HK-2 (cell line): Measurements from ENCODE around the gene NIPA2.

Experiments
- DNase-seq: peaks from one replicate; pipeline ENCODE4 v3.0.0-alpha.2; 2018; ENCODE audit not compliant: unreplicated experiment

The NIPA2 gene

DNA sequence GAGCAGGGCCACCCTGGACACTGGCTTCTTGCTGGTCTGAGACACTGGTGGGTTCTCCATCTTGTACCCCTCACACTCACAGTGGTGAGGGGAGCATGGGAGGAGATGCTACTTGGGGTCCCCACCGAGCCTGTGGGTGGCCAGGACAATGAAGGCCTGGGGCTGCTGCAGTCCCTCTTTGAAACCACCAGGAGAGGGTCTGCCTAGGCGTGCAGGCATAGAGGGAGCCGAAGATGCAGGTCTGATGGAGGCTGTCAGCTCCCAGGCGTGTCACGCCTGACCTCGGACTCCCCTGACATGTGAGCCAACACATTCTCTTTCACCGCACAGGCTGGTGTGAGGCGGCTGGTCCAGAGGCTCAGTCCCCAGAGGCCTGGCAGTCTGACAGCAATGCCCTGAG, 39.1 kb downstream of the NIPA2 start:
- DNase-seq, result no peak

DNA sequence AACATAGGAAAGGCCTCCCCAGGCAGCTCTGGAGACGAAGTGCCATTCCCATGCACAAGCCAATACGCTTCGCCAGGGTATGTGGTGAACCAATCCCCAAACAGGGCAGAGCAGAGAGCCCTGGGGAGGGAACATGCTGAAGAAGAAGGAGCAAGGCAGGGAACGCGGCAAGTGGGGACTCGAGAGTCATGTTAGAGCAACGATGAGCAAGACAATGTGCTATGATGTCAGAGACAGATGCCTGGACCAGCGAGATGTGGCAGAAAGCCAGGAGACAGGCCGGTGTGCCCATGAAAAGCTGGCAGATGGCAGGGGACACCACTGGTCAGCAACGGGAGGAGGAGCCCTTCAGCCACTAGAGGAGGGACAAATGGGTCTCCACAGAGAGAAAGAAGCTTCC, 39.6 kb downstream of the NIPA2 start:
- DNase-seq, result no peak

- DNase-seq, result no peak
Measured at GRCh38 chr15:22880068-22880980, 41.9 kb downstream of the NIPA2 start.

- DNase-seq, result no peak
Measured at GRCh38 chr15:22880981-22881738, 42.7 kb downstream of the NIPA2 start.

- no peak for DNase-seq
Measured at GRCh38 chr15:22881739-22882440, 43.4 kb downstream of the NIPA2 start.

DNA sequence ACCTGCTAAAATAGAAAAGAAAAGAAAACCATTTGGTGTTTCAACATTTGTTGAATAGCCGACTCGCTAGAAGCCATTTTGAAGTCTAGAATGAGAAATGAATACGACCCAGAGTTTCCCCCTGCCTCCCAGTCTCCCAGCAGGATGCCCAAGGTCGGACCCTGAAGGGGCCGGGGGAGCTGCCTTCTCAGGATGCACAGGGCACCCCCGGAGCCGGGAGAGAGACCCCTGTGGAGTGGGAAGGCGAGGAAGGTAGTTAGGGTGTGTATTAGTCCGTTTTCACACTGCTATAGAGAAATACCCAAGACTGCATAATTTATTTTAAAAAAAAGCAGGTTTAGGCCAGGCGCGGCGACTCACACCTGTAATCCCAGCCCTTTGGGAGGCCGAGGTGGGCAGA, 44.7 kb downstream of the NIPA2 start:
- DNase-seq, result no peak

DNA sequence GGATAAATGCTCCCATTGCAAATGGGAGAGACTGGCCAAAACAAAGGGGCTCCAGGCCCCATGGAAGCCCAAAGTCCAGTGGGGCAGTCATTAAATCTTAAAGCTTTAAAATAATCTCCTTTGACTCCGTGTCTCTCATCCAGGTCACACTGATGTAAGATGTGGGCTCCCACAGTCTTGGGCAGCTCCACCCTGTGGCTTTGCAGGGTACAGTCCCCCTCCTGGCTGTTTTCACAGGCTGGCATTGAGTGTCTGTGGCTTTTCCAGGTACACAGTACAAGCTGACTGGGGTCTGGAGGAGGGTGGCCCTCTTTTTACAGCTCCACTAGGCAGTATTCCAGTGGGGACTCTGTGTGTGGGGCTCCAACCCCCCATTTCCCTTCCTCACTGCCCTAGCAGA, 45.9 kb downstream of the NIPA2 start:
- DNase-seq, result no peak

DNA sequence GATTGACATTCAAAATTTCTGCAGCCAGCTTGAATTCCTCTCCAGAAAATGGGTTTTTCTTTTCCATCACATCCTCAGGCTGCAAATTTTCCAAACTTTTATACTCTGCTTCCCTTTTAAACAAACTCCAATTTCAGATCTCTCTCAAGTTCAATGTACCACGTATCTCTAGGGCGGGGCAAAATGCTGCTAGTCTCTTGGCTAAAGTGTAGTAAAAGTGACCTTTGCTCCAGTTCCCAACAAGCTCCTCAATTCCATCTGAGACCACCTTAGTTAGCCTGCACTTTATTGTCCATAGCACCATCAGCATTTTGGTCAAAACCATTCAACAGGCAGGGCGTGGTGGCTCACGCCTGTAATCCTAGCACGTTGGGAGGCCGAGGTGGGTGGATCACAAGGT, 46.7 kb downstream of the NIPA2 start:
- DNase-seq, result no peak

- DNase-seq, result no peak
Measured at GRCh38 chr15:22887157-22887951, 48.9 kb downstream of the NIPA2 start.

DNA sequence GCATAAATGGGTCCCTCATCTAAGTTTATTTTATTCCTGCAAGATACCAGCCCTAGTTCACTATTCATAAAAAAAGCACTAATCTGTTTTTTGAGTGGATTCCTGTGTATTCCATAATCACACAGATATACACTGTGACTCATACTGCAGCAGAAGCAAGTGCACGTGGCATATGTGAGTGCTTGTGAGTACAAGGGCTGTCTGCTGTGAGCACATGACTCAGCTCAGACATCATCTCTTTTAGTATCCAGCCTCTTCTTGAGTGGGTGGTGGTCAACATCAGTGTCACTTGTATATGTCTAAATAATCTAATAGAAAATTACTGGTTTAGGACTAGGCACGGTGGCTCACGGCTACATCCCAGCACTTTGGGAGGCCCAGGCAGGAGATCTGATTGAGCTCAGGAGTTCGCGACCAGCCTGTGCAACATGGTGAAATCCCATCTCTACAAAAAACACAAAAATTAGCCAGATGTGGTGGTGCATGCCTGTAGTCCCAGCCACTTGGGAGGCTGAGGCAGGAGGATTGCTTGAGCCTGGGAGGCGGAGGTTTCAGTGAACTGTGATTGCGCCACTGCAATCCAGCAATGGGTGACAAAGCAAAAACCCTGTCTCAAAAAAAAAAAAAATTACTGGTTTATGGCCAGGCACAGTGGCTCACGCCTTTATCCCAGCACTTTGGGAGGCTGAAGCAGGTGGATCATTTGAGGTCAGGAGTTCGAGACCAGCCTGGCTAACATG, 49.8 kb downstream of the NIPA2 start:
- peak; percentile 33 for DNase-seq

- DNase-seq, result no peak
Measured at GRCh38 chr15:22889146-22889818, 50.8 kb downstream of the NIPA2 start.

DNA sequence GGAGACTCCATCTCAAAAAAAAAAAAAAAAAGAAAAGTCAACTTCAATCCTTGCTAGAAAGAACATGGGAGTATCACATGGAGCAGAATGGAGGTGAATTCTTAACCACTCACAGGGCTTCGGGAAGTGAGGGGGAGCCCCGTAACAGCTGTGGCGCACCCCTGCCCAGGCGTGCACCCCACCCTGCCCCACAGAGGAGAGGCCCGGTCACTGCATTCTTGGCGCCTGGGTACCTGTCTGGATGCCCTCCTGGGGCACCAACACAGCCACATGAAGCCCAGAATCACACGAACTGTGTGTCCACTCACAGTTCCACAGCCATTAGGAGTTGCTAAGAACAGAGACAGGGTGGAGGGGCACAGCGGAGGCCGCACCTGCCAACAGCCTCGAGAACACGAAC, 51.8 kb downstream of the NIPA2 start:
- DNase-seq, result no peak

- no peak for DNase-seq
Measured at GRCh38 chr15:22891426-22892210, 53.2 kb downstream of the NIPA2 start.

DNA sequence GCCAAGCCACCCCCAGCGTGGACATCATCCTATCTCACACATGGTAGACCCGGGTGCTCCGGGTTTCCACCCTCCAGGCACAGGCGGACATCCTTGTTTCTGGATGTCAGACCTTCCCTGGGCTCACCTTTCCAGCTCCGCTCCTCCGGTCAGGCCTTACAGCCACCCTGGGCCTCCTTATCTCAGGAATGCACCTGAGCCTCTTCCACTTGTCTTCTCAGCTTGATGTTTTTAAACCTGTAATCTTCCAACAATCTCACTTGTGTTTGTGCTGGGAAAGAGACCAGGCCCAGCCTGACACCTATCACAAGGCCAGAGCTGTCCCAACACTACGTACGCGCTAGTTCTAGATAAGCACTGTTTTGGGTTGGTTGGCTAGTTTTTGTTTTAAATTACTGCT, 53.9 kb downstream of the NIPA2 start:
- DNase-seq, result no peak

DNA sequence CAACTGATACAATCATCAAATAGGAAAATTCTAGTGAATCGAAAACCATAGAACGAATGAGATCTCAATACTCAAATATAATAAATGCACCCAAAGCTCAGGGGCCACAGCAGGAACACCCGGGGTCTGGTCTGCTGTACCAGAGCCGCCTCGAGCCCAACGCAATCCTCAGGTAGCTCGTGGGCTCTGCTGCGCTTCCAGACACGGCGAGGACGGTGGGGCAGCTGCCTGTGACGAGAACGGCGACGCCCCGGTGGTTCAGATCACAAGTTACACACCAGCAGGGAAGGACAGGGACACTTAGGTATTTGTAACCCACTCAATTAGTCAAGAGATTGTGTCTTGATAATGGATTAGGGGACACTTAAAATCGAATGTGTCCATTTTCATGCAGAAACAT, 54.6 kb downstream of the NIPA2 start:
- no peak for DNase-seq

DNA sequence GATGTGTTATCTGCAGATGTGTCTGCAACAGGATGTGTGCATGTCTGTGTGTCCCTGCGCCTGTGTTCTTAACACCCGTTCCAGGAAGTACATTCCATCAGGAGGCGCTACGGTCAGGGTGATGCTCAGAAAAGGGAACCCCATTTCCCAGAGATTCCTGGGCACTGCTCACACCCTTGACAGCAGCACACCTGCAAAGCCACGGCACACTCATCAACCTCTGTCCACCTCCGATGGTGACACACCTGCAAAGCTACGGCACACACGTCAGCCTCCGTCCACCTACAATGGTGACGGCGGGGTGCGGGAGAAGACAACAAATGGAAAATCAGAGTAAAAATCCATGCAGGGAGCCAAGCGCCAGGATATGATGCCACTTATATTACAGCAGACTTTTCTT, 55.4 kb downstream of the NIPA2 start:
- DNase-seq, result no peak

- peak; percentile 76 for DNase-seq
Measured at GRCh38 chr15:22895465-22896190, 57.2 kb downstream of the NIPA2 start.

DNA sequence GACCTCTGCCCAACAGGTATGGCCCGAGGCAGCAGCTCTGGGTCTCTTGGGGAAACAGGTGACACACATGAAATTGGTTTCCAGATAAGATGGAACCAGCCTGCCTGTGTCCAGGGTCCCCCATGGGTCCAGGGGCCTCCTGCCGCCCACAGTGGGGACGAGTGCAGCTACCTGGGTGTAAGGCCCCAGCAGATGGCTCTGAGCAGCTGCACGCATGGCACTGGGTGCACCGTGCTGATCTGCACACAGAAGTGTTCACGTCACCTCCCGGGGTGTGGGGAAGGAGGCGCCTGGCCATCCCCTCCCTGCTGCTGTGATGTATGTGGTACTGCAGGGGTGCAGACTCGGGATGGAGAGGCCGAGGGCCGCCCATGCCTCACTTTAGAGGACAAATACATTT, 63.6 kb downstream of the NIPA2 start:
- no peak for DNase-seq

GRCh38 chr15:22902578-22902977, 64.1 kb downstream of the NIPA2 start:
- DNase-seq, result no peak
